ENCODE results near the gene CRISPLD2.
"Not testable (repeated sequence)": the region's sequence is repeated elsewhere in the genome, so short reads cannot be mapped to it uniquely, and the experiment has no call there.

Gene CRISPLD2

DNA sequence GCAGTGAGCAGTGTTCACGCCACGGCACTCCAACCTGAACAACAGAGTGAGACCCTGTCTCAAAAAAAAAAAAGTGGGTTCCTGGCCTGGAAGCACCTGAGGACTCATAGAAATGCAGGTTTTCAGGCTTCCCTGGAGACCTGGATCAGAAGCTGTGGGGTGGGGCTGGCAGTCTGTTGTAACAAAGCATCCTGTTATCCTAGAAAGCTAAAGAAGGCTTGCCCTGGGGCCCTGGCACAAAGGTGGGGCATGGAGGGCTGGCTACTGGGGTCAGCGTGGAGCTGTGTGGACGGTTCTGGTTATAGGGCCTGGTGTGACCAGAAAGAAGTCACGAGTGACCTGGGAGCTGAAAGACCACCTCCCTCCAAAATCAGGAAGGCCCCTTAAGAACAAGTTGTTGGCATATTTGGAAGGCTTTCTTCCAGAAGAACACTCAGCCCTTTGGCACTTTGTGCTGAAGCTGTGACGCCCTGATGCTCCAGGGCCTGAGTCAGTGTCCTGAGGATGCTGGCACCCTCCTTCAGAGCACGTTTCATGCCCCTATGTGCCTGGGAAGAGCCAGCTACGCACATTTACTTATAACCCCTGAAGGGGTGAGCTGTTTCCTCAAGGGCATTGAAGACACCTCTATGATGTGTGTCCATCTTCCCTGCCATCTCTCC lies 6.2 kb downstream of the CRISPLD2 start:
- no peak for DNase-seq

DNA sequence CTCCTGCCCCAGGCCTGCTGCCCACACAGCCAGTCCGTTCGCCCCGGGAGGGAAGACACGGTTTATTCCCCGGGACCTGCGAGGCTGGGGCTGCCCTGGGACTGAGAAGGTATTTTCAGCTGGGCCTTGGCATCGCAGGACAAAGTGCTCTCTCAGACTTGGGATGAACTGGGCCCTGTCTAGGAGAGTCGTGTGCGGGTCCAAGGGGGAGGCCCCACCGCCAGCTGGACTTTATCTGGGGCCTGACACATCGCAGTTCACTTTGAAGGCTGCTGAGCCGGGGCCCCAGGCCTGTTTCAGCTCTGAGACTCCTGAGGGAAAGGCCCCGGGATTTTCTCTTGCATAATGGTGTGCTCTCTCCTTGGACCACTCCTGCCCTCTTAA lies 6.8 kb downstream of the CRISPLD2 start:
- no peak for DNase-seq

GRCh38 chr16:84827131-84827574 lies 7.4 kb downstream of the CRISPLD2 start:
- no peak for DNase-seq

GRCh38 chr16:84827897-84828296 lies 8.1 kb downstream of the CRISPLD2 start:
- DNase-seq = no peak

- no peak for DNase-seq
Observed at GRCh38 chr16:84828322-84828721, 8.5 kb downstream of the CRISPLD2 start.

DNA sequence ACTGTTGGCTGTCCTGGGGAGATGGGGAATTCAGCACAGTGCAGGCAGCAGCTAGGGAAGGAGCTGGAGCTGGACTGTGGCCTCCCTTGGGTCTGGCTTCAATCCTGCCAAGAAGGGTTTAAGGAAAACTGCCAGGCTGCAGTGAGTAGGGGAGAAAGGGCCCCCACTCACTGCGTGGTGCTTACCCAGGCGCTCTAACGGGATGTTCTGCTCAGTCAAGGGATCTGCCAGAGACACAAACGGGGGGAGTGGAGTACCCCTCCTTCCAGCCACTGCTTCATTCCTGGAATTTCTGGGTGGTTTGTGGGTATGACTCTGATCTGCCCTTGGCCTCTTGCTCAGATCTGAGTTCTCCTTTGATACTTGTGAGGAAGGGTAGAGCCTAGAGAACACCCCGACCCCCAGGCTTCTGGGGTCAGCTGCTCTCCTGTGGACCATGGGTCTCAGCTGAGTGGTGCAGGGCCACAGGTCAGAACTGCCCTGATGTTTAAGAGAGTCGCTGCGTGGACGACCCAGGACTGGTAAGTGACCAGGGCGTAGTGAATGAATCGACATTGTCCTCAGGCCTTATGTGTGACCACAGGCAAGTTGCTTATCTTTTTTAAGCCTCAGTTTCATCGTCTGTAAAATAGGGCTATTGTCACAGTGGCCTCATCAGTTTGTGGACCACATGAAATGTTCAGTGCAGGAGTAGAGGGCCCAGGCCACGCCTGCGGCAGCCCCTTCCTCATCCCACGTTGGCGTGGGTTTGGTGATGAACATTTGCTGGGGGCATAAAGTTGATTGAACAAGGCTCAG lies 9.6 kb downstream of the CRISPLD2 start:
- no peak for DNase-seq

DNA sequence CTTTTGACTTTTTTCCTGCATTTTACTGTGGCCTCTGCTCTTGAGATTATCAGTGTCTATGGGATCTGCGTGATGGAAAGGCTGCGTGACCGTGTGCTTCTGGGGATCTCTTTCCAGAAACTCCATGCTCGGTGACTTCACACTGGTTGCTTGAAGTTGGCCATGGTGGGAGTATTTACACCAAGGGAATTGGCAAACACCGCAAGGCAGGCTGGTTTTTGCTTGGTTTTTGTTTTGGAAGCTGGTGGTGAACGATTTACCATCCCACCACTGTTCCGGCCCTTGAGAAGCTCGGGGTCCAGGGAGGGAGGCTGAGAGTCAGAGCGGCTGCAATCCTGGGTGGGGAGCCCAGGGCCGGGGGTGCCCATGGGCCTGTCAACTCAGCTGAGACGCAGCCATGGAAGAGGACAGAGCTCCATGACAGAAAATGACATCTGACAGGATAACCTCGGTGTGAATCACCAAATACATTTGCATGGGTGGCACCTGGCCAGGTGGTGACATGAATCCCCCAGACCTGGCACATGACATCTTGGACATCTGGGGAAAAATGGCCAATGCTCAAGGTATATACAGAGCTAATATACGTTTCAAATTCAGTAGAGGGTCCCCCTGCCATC lies 11.1 kb downstream of the CRISPLD2 start:
- DNase-seq = no peak

GRCh38 chr16:84831728-84832127 lies 11.9 kb downstream of the CRISPLD2 start:
- DNase-seq = not testable (repeated sequence)

DNA sequence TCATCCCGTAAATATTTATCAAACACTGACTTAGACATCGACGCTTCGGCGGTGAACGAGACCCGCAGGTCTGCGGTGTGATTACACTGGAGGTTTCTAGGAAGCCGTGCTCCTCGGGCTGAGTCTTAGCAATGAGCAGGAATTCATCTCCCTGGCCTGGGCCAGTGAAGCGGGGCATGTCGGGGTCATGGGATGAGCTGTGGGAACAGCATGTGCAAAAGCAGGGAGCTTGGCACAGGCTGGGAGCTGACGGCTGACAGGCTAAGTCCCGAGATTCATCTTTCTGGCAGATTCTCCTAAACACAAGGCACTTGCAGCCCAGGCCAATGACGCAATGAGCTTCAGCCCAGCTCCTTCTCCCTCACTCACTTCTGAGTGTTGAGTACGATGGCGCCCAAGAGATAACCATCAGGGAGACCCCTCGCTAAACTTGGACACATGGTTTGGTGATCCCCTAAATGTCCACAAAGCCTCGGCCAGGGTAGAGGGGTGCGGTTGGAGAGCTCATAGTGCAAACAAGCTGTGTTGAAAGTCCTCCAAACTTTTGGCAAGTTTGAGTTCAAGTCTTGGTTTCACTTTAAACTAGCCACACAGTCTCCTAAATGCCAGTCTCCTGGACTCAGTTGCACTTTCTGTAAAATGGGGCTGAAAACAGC lies 12.8 kb downstream of the CRISPLD2 start:
- no peak for DNase-seq

DNA sequence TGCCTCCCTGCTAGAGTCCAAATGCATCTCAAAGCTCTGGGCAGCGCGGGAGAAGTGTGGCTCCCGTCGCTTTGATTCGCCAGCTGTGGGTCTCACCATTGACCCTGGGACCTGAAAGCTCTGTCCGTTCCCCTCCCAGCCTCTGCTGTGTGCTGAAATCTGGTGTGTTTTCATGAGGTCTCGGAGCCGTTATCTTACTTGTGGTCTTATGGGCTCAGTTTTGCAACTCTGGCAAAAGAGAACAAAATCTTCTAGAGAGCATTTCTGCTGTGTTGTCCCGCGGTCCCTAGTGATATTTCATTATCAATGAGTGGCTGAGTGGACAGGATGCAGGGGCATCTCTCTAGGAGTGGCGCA lies 13.3 kb downstream of the CRISPLD2 start:
- no peak for DNase-seq

DNA sequence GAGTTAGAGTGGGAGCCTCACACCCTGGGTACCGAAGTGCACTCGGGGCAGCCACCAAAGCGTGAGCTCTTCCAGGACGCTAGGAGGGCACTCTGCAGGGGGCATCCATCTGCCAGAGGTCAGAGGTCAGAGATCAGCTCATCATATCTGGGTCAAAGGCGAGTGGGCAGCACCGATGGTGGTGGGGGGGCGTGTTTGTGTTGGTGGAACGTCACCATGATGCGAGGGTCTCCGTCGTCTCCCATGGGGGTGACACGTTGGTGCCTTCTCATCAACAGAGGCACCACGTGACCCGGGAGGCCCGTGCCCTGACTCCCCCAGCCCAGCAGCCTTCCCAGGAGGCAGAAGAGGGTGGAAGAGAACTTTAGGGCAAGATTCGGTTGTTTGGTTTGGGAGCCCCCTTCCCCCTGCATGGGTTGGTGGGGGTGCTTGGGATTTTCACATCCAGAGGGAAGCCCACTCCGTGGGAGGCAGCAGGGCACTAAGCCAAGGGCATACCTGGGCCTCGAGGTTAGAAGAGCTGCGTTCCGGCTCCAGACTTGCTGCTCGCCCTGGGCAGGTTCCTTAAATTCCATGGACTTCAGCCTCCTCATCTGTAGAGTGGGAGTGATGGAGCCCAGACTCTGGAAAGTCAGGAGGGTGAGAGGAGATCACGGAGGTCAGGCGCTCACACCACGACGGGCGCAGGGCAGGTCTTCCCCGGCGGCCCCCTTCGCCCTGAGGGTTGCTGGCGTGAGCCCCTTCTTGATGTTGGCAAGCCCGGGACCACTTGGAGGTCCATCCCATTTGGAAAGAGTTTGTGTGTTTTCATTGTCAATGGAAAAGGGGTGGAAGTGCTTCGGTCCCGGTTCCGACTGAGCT lies 14.0 kb downstream of the CRISPLD2 start:
- no peak for DNase-seq

DNA sequence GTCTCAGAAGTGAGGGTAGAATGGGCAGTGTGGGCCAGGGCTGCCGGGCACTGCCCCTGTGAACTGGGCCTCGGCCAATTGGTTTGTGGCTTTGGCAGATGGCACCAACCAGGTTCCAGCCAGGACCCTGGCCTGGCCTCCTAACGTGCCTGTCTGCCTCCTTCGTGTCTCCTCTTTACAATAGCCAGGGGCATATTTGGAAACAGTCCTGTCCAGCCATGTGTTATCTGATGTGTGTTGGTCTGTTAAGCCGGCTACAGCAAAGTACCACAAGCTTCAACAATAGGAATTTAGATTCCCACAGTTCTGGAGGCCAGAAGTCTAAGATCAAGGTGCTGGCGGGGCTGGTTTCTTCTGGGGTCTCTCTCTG lies 14.6 kb downstream of the CRISPLD2 start:
- DNase-seq = no peak

- no peak for DNase-seq
Observed at GRCh38 chr16:84836234-84836647, 16.5 kb downstream of the CRISPLD2 start.

GRCh38 chr16:84836967-84837366 lies 17.2 kb downstream of the CRISPLD2 start:
- DNase-seq = no peak

DNA sequence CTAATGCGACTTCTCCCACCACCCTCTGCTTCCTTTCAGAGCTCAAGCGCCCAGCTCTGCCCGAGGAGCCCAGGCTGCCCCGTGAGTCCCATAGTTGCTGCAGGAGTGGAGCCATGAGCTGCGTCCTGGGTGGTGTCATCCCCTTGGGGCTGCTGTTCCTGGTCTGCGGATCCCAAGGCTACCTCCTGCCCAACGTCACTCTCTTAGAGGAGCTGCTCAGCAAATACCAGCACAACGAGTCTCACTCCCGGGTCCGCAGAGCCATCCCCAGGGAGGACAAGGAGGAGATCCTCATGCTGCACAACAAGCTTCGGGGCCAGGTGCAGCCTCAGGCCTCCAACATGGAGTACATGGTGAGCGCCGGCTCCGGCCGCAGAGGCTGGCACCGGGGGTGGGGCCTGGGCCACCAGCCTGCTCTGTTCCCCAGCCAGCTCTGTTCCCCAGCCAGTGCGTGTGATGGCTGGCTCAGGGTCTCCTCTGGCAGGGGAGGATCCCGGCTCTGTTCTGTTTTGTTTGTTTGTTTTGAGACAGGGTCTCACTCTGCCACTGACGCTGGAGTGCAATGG lies 18.7 kb downstream of the CRISPLD2 start:
- DNase-seq = no peak

- DNase-seq = no peak
Observed at GRCh38 chr16:84839054-84839453, 19.3 kb downstream of the CRISPLD2 start.

GRCh38 chr16:84839956-84840355 lies 20.2 kb downstream of the CRISPLD2 start:
- DNase-seq = no peak

GRCh38 chr16:84840687-84841627 lies 21.2 kb downstream of the CRISPLD2 start:
- DNase-seq = no peak

DNA sequence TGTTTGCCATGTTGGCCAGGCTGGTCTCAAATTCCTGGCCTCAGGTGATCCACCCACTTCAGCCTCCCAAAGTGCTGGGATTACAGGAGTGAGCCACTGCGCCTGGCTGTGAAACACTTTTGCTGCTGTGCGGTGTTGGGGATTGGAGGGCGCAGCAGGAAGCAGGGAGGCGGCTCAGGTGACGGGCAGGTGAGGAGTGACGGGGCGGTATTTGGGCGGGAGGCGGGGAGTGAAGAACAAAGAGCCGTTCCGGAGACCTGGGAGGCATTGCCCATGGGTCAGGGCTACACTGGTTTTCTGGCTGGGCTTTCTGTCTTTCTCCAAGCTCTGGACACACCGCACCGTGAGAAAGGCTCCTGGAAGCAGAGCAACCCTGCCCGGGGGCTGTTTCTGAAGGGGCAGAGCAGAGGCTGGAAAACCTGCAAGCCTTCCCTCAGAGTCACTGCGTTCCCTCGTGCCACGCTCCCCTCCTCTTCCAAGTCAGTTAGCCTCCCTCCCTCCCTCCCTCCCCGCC lies 22.1 kb downstream of the CRISPLD2 start:
- DNase-seq = no peak

DNA sequence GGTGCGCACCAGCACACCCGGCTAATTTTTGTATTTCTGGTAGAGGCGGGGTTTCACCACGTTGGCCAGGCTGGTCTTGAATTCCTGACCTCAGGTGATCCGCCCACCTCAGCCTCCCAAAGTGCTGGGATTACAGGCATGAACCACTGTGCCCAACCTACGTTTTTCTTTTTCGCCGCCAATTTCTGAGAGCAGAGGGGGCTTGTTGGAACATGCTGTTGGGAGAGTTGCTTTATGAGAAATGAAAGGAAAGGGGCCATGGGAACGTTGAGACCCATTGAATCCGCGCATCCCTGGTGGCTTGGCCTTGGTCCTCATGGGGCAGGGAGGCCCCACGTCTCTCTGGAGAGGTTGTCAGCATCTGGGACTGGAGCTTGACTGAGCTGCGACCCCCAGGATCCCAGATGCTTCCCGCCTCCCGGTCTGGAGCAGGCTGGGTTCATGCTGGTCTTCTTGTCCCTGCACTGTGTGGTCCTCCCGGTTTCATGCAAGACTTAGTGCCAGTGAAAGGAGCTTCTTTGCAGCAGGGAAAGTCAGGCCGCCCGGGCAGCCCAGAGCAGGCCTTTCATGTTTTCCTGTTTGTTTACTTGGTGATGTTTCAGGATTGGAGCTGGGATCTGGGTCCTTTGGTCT lies 22.8 kb downstream of the CRISPLD2 start:
- no peak for DNase-seq
